H1 (cell line): ENCODE data around the gene SDHAF4.

ENCODE experiments used
- CTCF ChIP-seq, 3 experiments: IDR thresholded peaks; 1 replicate in 2 of 3; 2 replicates in 1 of 3; pipeline versions ENCODE4 v1.5.1 to v1.6.1; 2011; ENCODE audit warnings: low read length in 3 of 3, mild to moderate bottlenecking in 3 of 3, inconsistent platforms in 2 of 3, low read depth in 1 of 3, moderate library complexity in 1 of 3; ENCODE audit not compliant: insufficient read depth in 1 of 3; ENCODE audit errors: control extremely low read depth in 1 of 3
- POLR2A ChIP-seq, 2 experiments: IDR thresholded peaks; 1 replicate in 1 of 2; 2 replicates in 1 of 2; pipeline ENCODE4 v1.6.1; 2011; ENCODE audit warnings: low read depth in 2 of 2, low read length in 2 of 2, mild to moderate bottlenecking in 2 of 2; ENCODE audit errors: control extremely low read depth in 1 of 2
- SIN3A ChIP-seq, 2 experiments: IDR thresholded peaks in 1 of 2; conservative IDR thresholded peaks in 1 of 2; 2 replicates each; pipeline ENCODE4 v1.6.1; 2011 to 2012; ENCODE audit warnings: low read length in 2 of 2, improper control_type of control experiment in 1 of 2, low read depth in 1 of 2, mild to moderate bottlenecking in 1 of 2
- TBP ChIP-seq: IDR thresholded peaks from 2 replicates; pipeline ENCODE4 v1.6.1; 2011; ENCODE audit warnings: low read depth, low read length, improper control_type of control experiment

GRCh38 chr6:70586114-70586513 is 19.4 kb downstream of the SDHAF4 start:
- no peak for TF ChIP-seq CTCF (IDR thresholded peaks at IDR 0.05; ENCODE audit: control extremely low read depth in 1 of 3, insufficient read depth in 1 of 3, low read depth in 1 of 3, low read length in 3 of 3)
- no peak for TF ChIP-seq TBP
- no peak for TF ChIP-seq SIN3A (conservative IDR thresholded peaks at IDR 0.05 in 1 of 2, IDR thresholded peaks at IDR 0.05 in 1 of 2; ENCODE audit: low read depth in 1 of 2, low read length in 2 of 2)
- no peak for TF ChIP-seq POLR2A (IDR thresholded peaks at IDR 0.05; ENCODE audit: control extremely low read depth in 1 of 2, low read depth in 2 of 2, low read length in 2 of 2)
